Stimulated activated naive CD8-positive, alpha-beta T cell treated with anti-CD3 and anti-CD28 coated beads, Interleukin-15, Interleukin-2, amounts not matched to agents 100 ng/mL and 50 ng/mL, for 24 hours (primary cell): ENCODE measurements around the gene C17orf50.

Source experiments
- H3K27ac Mint-ChIP-seq: one replicate; pipeline ENCODE4 v1.8.0; 2021; ENCODE audit warnings: mild to moderate bottlenecking, mixed read lengths
- H3K27me3 Mint-ChIP-seq: one replicate; pipeline ENCODE4 v1.8.0; 2021; ENCODE audit warnings: mixed read lengths
- H3K36me3 Mint-ChIP-seq: one replicate; pipeline ENCODE4 v1.8.0; 2021; ENCODE audit warnings: low read depth, mixed read lengths
- H3K4me1 Mint-ChIP-seq: one replicate; pipeline ENCODE4 v1.8.0; 2021; ENCODE audit warnings: low read depth, mixed read lengths
- H3K4me3 Mint-ChIP-seq: one replicate; pipeline ENCODE4 v1.8.0; 2021; ENCODE audit warnings: mild to moderate bottlenecking, mixed read lengths
- H3K9me3 Mint-ChIP-seq: one replicate; pipeline ENCODE4 v1.8.0; 2021; ENCODE audit warnings: mixed read lengths

Gene C17orf50

DNA sequence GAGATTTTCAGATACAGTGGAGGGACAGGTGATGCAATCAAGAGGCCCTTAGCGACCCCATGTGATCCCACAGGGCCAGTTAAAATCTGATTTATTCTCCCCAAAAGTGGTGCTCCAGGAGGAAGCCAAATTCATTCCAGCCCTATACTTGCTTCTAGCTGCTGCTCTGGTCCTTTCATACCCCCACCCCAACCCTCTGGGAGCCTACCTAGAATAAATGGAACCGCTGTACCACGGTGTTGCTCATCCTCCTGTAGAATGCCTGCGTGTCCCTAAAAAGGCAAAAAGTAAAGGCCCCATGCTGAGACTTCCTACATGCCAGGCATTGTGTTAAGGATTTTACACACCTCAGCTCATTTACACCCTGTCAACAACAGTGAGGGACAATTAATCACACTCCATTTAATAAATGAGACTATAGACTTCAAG lies 31.3 kb upstream of the C17orf50 start:
- no peak overlapping the region for H3K4me3 Mint-ChIP-seq

DNA sequence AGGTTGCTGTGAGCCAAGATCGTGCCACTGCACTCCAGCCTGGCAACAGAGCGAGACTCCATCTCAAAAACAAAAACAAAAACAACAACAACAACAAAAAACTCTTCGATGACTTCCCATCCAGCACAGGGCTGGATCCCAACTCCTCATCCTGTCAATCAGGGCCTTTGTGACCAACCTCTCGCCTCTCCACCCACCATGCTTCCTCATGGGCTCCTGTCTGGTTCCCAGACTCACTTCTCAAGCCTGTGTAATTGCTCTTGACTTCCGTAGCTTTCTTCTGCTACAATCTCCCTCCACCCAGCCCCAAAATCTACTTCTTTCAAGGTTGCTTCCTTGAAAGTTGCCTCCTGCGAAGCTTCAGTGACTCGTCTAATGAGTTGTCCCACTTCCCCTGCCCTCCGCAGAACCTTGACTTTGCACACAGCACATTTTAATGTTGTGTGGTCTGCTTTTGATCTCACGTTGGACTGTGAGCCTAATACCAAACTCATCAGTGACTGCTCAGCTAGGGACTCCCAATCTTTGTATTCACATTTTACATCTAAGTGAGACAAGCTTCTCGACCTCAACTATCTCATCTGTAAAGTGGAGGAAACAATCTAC lies 30.2 kb upstream of the C17orf50 start:
- H3K36me3 Mint-ChIP-seq: peaks cover 22% of the 10 kb centered on the region
- peak overlapping the region; percentile 56 for H3K4me3 Mint-ChIP-seq
- H3K4me1 Mint-ChIP-seq: peaks cover 15% of the 10 kb centered on the region
- H3K27ac Mint-ChIP-seq: no peak overlapping the region
- H3K9me3 Mint-ChIP-seq: no peaks in the 10 kb centered on the region
- H3K27me3 Mint-ChIP-seq: no peaks in the 10 kb centered on the region

More for the DNA sequence above, 31.3 kb upstream of the C17orf50 start:
- Mint-ChIP-seq H3K27me3 (no peaks in the 10 kb centered on the region), H3K27ac (no peak overlapping the region), H3K36me3 (peaks cover 33% of the 10 kb centered on the region), H3K4me1 (peaks cover 15% of the 10 kb centered on the region), H3K9me3 (no peaks in the 10 kb centered on the region)

DNA sequence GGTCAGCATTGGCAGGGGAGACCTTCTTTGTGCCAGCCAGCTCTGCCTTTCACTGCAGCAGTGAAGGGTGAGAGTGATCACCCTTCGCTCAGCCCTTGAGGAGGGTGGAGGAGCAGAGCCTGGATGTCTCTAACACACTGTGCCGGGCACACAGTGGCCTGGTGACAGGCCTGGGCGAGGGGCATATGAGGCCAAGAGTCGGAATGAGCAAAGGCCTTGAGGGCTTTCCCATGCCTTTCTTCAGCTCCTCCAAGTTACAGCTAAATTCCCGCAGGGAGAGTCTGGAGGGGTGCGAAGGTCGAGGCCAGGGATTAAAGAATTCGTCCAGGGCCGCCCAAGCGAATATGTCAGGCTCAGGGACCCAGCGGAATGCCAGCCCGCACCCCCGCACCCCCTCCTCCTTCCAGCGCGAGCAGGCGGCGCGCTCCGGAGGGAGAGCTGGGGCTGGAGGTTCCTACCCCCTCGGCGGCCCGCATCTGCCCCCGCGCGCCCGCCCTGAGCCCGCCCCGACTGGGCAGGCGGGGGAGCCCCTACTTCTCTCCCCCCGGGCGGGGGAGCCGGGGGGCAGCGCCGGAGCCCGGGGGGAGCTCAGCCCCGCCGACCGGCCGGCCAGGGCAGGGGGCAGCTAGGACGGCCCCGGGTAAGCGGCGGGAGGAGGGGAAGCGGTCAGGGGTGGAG lies 29.3 kb upstream of the C17orf50 start, which contains the start of gene RASL10B:
TSS of gene RASL10B (plus strand) at position 401 of the 678 bp plus-strand sequence. CDS start 3,546 bp downstream, outside the sequence.
- H3K9me3 Mint-ChIP-seq: no peaks in the 10 kb centered on the region
- H3K27ac Mint-ChIP-seq: no peak within 1 kb of the TSS
- peak within 1 kb of the TSS; percentile 66 for H3K4me3 Mint-ChIP-seq
- peaks cover 15% of the 10 kb centered on the region for H3K4me1 Mint-ChIP-seq
- no peaks in the 10 kb centered on the region for H3K27me3 Mint-ChIP-seq
- H3K36me3 Mint-ChIP-seq: peaks cover 17% of the 10 kb centered on the region

DNA sequence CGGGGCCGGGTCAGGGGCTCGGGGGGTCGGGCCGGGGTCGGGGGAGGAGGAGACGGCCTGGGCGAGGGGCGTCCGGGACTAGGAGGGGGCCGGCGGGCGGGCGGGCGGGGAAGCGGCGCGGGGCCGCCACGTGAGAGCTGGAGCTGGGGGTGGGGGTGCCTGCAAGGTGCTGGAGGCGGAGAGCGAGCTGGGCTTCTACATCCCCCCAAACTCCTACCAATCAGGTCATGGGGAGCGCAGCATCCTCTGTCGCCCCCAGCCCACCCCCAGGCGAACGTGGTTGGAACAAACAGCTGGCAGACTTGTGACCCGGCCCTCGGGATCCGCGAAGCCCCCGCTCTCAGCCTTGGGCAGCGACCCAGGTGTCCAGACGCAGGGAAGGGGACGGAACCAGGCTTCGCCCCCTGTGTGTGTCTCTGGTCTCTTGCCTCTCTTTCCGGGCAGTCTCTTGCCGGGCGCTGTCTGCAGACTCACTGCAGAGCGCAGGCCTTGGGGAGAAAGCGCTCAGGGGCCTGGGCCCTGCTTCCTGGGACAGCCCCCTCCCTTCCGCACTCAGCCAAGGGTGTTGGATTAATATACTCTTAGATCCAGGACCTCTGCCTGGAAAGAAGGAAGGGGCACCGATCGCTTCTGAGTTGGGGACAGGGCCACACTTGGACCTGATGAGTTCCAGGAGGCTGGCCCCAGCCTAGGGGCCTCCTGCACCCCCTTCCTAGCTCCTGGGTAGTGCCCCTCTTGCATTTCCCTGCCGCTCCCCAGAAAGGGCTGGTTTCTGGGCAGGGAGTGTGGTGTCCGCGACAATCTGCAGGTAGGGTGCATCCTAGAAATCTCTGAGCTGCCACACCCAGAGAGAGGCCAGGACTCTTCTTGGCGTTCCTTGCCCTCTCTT lies 28.5 kb upstream of the C17orf50 start:
- peak overlapping the region; percentile 66 for H3K4me3 Mint-ChIP-seq

DNA sequence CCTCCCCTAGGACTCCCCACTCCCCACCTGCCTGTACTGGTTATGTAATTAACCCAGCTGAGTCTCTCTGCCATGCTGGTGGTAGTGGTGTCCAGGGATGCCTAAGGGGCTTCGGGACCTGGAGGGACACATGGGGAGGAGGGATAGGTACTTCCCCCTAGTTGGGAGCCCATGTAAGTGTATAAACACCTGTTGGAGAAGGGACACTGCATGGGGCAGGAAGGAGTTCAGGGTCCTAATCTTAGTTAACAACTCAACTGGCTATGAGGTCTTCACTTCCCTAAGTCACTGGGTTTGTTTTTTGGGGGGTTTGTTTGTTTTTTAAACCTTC lies 27.9 kb upstream of the C17orf50 start:
- Mint-ChIP-seq H3K27ac (no peak overlapping the region), H3K4me1 (peaks cover 15% of the 10 kb centered on the region), H3K36me3 (peaks cover 14% of the 10 kb centered on the region), H3K4me3 (no peak overlapping the region), H3K27me3 (no peaks in the 10 kb centered on the region), H3K9me3 (no peaks in the 10 kb centered on the region)

More for the DNA sequence above, 28.5 kb upstream of the C17orf50 start:
- H3K4me1 Mint-ChIP-seq: peaks cover 15% of the 10 kb centered on the region
- H3K27me3 Mint-ChIP-seq: no peaks in the 10 kb centered on the region
- H3K27ac Mint-ChIP-seq: no peak overlapping the region
- peaks cover 17% of the 10 kb centered on the region for H3K36me3 Mint-ChIP-seq
- H3K9me3 Mint-ChIP-seq: no peaks in the 10 kb centered on the region

DNA sequence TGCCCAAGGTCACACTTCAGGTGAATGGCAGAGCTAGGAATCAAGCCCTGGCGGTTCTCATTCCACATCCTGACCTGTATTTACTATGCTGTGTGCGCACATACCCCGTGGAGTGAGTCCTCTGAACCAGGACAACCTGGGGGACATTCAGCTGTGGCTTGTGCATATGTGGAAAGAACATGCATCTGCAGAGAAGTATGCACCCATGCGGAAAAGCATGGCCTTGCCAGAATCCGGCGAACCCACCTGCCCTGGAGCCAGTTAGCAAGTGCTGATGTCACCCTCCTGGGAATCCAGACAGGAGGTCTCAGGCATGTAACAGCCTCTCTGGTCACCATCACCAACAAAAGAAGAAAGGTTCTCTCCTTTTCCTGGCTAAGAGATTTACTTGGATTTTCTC lies 27.3 kb upstream of the C17orf50 start:
- H3K9me3 Mint-ChIP-seq: no peaks in the 10 kb centered on the region
- no peak overlapping the region for H3K27ac Mint-ChIP-seq
- no peak overlapping the region for H3K4me3 Mint-ChIP-seq

DNA sequence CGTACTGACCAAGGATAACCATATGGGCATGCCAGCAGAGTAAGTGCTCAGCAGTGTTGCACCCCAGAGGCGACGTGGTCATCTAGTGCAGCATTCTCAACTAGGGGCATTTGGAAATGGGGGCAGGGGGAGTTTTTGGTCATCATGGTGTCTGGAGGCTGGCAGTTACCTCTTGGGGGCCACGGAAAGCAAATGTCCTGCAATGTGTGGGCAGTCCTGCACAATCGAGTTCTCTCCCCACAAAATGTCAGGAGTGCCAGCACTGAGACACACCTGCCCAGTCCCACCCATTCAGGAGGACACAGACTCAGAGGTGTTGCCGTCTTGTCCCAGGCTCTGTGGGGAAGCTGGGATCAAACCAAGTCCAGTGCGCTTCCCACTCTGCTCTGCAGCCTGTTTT lies 26.3 kb upstream of the C17orf50 start:
- peaks cover 6% of the 10 kb centered on the region for H3K36me3 Mint-ChIP-seq
- peaks cover 15% of the 10 kb centered on the region for H3K4me1 Mint-ChIP-seq
- H3K4me3 Mint-ChIP-seq: no peak overlapping the region
- H3K27ac Mint-ChIP-seq: no peak overlapping the region
- H3K9me3 Mint-ChIP-seq: no peaks in the 10 kb centered on the region
- H3K27me3 Mint-ChIP-seq: no peaks in the 10 kb centered on the region

More for the DNA sequence above, 27.3 kb upstream of the C17orf50 start:
- Mint-ChIP-seq H3K36me3 (peaks cover 9% of the 10 kb centered on the region), H3K4me1 (peaks cover 15% of the 10 kb centered on the region), H3K27me3 (no peaks in the 10 kb centered on the region)

DNA sequence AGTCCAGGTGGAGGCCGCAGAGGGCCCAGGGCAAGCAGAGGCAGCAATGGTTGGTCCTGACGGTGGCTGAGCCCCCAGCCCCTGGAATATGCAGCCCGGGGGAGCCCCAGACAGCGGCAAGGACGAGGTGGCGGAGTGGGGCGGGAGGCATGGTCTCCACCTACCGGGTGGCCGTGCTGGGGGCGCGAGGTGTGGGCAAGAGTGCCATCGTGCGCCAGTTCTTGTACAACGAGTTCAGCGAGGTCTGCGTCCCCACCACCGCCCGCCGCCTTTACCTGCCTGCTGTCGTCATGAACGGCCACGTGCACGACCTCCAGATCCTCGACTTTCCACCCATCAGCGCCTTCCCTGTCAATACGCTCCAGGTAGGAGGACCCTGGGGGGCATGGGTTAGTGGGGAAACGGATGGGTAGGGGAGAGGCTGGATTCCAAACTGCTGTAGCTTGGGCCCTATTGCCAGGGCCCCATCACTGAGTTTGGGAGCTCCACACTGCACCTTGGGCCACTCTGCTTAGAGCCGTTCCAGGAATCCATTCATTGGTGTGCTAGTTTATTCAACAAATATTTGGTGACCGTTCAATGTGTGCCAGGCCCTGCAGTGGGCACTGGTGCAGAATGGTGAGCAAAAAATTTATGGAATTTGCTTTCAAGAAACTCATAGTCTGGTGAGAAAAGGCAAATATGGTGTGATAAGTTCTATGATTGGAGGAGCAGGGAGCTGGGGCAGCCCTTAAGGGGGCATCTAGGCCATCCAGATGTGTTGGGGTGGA lies 25.5 kb upstream of the C17orf50 start:
- Mint-ChIP-seq H3K27ac (no peak overlapping the region), H3K36me3 (peaks cover 6% of the 10 kb centered on the region), H3K4me3 (no peak overlapping the region), H3K9me3 (no peaks in the 10 kb centered on the region), H3K27me3 (peaks cover 8% of the 10 kb centered on the region), H3K4me1 (peaks cover 12% of the 10 kb centered on the region)

DNA sequence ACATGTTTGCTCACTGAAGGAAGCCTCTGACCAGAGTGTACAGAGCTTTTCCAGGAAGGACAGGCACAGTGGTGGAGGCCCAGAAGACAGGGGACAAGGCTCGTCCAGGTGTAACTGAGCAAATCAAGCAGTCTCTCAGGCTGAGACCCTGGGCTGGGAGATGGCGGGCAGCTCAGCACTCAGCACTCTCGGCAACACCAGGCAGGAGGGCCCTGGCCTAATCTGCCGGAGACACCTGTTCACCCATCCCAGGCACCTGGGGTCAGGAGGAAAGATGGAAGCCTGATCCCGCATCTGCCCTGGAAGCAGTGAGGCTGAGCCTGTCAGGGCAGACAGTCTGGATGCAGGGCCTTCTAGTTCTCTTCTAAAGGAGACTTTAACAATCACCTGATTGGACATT lies 24.5 kb upstream of the C17orf50 start:
- no peaks in the 10 kb centered on the region for H3K36me3 Mint-ChIP-seq
- peaks cover 5% of the 10 kb centered on the region for H3K4me1 Mint-ChIP-seq
- peaks cover 14% of the 10 kb centered on the region for H3K27me3 Mint-ChIP-seq
- H3K9me3 Mint-ChIP-seq: no peaks in the 10 kb centered on the region
- no peak overlapping the region for H3K4me3 Mint-ChIP-seq
- H3K27ac Mint-ChIP-seq: no peak overlapping the region

DNA sequence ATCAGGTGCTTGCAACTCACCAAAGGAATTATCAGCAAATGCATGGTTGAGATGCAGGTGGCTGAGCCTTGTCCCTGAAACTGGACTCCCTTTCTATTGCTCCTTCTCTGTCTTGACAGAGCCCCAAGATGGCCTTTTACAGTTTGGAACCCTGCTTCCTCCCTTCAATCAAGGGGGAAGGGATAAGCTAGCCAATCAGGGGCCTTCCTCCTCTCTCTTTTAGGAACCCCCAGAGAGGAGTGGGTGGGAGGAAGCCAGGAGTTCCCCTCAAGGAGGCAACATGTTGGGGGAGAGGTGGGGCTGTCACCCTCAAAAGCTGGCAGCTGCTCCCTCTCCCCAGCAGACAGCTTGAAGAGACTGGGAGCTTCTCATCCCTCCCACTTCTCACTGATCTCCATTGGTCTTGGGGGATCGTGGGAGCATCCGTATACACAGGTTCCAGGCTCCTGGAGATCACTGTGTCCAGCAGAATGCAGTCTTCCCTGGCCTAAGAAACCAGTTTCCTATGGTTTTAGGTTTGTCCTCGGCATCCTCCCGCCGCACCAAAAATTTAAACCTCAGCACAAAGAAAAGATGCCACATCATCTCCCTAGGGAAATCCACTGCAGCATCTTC lies 22.1 kb upstream of the C17orf50 start:
- no peak overlapping the region for H3K4me3 Mint-ChIP-seq
- H3K27me3 Mint-ChIP-seq: peaks cover 30% of the 10 kb centered on the region
- H3K9me3 Mint-ChIP-seq: no peaks in the 10 kb centered on the region
- peaks cover 7% of the 10 kb centered on the region for H3K4me1 Mint-ChIP-seq
- H3K36me3 Mint-ChIP-seq: no peaks in the 10 kb centered on the region
- no peak overlapping the region for H3K27ac Mint-ChIP-seq

DNA sequence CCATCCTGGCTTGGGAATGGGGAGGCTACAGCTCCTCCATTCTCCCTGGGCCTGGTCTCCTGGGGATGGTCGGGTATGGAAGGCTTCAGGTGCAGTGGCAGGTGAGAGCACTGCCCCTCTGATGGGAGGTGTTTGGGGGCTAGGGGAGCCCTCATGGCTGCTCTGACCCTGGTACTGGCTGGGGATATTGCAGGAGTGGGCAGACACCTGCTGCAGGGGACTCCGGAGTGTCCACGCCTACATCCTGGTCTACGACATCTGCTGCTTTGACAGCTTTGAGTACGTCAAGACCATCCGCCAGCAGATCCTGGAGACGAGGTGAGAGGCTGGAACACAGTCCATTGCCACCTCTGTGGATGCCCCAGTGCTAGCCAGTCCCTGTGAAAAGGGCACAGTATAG lies 20.5 kb upstream of the C17orf50 start:
- Mint-ChIP-seq H3K27ac (no peak overlapping the region), H3K4me1 (peaks cover 7% of the 10 kb centered on the region), H3K9me3 (no peaks in the 10 kb centered on the region), H3K27me3 (peaks cover 38% of the 10 kb centered on the region), H3K36me3 (no peaks in the 10 kb centered on the region), H3K4me3 (no peak overlapping the region)

DNA sequence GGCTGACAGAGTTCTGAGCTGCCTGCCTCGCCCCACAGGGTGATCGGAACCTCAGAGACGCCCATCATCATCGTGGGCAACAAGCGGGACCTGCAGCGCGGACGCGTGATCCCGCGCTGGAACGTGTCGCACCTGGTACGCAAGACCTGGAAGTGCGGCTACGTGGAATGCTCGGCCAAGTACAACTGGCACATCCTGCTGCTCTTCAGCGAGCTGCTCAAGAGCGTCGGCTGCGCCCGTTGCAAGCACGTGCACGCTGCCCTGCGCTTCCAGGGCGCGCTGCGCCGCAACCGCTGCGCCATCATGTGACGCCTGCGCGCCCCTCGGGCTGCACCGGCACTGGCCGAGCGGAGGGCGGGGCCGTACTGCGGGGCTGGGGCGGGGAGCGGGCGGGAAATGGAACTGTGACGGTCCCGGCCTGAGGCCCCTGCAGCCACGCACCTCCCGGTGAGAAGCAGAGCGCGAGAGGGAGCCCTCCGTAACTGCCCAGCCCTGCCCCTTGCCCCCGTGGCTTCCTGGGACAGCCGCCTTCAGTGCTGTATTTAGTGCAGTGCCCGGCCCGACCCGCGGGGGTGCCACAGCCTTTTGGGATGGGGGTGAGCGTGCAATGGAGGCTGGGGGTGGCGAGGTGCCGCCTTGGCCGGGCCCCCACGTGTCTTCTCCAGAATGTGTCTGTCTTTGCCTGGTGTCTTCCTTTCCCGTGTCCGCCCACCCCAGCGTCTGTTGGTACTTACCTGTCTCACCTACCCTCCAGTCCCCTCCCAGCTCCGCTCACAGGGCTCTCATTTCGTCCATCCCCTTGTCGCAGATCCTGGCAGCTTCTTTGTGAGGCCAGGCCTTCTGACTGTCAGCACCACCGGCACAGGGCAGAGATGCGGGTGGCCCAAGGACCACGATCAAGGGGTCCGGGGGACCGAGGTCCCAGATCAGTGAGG lies 19.4 kb upstream of the C17orf50 start:
- Mint-ChIP-seq H3K36me3 (no peaks in the 10 kb centered on the region), H3K9me3 (no peaks in the 10 kb centered on the region), H3K27me3 (peaks cover 38% of the 10 kb centered on the region), H3K4me3 (peak overlapping the region; percentile 47), H3K27ac (no peak overlapping the region), H3K4me1 (peaks cover 7% of the 10 kb centered on the region)

DNA sequence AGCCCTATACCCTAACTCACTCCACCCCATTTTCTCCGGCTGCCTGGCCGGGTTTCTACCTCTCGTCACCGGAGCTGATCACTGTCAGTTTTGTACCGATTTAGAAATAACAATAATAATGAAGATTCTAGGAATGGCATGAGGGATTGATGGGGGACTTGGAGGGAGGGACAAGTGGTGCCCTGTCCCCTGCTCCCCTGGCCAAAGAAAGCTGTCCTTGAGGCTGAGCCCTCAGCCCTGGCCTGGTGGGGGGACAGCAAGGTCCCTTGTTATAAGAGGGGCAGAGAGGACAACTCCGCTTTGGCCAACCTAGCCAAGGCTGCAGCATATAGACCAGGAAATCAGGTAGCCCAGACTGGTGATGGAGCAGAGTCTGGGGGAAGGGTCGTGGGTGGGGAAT lies 18.2 kb upstream of the C17orf50 start:
- Mint-ChIP-seq H3K4me1 (peaks cover 7% of the 10 kb centered on the region), H3K27ac (no peak overlapping the region), H3K36me3 (no peaks in the 10 kb centered on the region), H3K9me3 (no peaks in the 10 kb centered on the region), H3K4me3 (no peak overlapping the region), H3K27me3 (peaks cover 38% of the 10 kb centered on the region)
